Chondrocyte (in vitro differentiated cells): Measurements from ENCODE around the gene C3. TPM values are rescaled to one million over a fixed set of nuclear protein-coding genes. Genes with fewer than 3 reads are reported as not detected.

ENCODE experiments used
- DNase-seq: peaks from one replicate; pipeline ENCODE4 v3.0.0; 2021; ENCODE audit warnings: mixed read lengths, low spot score
- H3K27ac Mint-ChIP-seq: one replicate; pipeline ENCODE4 v1.8.0; 2021; ENCODE audit warnings: mild to moderate bottlenecking, moderate library complexity, mixed read lengths; ENCODE audit not compliant: unreplicated experiment
- H3K27me3 Mint-ChIP-seq: 2 replicates; pipeline ENCODE4 v1.8.0; 2021; ENCODE audit warnings: low read depth, mixed read lengths
- H3K36me3 Mint-ChIP-seq: 2 replicates; pipeline ENCODE4 v1.8.0; 2021; ENCODE audit warnings: low read depth, mixed read lengths
- H3K4me1 Mint-ChIP-seq: 2 replicates; pipeline ENCODE4 v1.8.0; 2021; ENCODE audit warnings: low read depth, mild to moderate bottlenecking, mixed read lengths
- H3K4me3 Mint-ChIP-seq: one replicate; pipeline ENCODE4 v1.8.0; 2021; ENCODE audit warnings: mild to moderate bottlenecking, moderate library complexity, mixed read lengths; ENCODE audit not compliant: unreplicated experiment
- H3K9me3 Mint-ChIP-seq: 2 replicates; pipeline ENCODE4 v1.8.0; 2021; ENCODE audit warnings: low read depth, mixed read lengths
- total RNA-seq: library from RNA; stranded (reverse); gene quantifications from 3 replicates; pipeline ENCODE4 v1.2.1, GENCODE V29; 2021
- TF ChIP-seq, protein P1 (sequence below): fragments of 200-600 bp; sonication (generic); IDR thresholded peaks from 2 replicates; pipeline ENCODE4 v1.5.0; 2021; ENCODE audit warnings: antibody characterized with exemption, mild to moderate bottlenecking, moderate library complexity

The C3 gene
- total RNA-seq, 1 donor from 2014 or later: 0.77 TPM

DNA sequence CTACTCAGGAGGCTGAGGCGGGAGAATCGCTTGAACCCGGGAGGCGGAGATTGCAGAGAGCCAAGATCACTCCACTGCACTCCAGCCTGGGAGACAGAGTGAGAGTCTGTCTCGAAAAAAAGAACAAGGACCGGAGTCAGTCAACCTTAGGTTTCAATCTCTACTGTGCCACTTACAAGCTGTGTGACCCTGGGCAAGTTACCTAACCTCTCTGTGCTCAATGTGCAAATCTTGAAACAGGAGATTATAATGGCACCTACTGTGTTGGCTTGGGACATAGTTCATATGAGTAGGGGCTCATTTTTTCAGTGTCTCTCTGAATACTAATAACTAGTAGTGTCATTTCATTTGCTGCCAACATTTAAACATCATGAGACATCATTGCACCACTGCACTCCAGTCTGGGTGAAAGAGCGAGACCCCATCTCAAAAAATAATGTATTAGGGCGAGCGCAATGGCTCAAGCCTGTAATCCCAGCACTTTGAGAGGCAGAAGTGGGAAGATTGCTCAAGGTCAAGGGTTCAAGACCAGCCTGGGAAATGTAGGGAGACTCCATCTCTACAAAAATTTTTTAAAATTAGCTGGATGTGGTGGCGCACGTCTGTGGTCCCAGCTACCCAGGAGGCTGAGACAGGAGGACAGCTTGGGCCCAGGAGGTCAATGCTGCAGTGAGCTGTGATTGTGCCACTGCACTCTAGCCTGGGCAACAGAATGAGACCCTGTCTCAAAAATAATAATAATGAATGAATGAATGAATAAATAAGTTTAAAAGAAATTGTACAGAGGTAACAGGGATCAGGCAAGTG is 5.5 kb downstream of the C3 start:
- Mint-ChIP-seq H3K9me3 (no peaks in the 10 kb centered on the region), H3K4me1 (no peaks in the 10 kb centered on the region), H3K36me3 (no peaks in the 10 kb centered on the region), H3K27ac (no peak overlapping the region), H3K27me3 (peaks cover 31% of the 10 kb centered on the region), H3K4me3 (no peak overlapping the region)
- no peak for DNase-seq
- TF ChIP-seq, protein P1, sequence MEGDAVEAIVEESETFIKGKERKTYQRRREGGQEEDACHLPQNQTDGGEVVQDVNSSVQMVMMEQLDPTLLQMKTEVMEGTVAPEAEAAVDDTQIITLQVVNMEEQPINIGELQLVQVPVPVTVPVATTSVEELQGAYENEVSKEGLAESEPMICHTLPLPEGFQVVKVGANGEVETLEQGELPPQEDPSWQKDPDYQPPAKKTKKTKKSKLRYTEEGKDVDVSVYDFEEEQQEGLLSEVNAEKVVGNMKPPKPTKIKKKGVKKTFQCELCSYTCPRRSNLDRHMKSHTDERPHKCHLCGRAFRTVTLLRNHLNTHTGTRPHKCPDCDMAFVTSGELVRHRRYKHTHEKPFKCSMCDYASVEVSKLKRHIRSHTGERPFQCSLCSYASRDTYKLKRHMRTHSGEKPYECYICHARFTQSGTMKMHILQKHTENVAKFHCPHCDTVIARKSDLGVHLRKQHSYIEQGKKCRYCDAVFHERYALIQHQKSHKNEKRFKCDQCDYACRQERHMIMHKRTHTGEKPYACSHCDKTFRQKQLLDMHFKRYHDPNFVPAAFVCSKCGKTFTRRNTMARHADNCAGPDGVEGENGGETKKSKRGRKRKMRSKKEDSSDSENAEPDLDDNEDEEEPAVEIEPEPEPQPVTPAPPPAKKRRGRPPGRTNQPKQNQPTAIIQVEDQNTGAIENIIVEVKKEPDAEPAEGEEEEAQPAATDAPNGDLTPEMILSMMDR: no peak

DNA sequence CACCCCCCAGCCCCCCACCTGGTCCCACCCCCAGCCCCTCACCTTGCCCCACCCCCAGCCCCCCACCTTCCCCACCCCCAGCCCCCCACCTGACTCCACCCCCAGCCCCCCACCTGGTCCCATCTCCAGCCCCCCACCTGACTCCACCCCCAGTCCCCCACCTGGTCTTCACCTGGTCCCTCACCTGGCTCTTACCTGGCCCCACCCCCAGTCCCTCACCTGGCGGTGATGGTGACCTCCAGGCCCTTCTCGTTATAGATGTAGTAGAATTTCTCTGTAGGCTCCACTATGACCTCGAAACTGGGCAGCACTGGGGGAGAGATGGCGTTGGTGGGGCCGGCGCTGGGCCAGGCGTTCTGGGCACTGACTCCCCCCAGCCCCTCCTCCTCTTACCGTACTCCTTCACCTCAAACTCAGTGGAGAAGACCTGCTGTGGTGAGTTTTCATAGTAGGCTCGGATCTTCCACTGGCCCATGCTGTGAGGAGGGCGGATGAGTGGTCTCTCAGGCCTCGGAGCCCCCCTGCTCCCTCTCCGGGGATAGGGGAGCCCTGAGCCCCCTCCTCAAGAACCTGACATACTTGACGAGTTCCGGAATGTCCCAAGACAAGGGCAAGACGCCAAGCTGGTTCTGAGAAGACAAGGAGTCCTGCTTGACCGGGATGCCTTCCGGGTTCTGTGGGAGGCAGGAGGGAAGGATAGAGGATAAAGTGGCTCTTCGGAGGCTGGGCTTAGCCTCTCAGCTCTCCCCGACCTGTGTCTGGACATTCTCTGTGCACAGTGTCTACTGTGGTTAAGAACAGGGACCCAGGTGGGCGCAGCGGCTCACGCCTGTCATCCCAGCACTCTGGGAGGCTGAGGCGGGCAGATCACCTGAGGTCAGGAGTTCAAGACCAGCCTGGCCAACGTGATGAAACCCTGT is 6.4 kb downstream of the C3 start:
- H3K4me3 Mint-ChIP-seq: no peak overlapping the region
- TF ChIP-seq, protein P1: no peak
- no peak overlapping the region for H3K27ac Mint-ChIP-seq
- H3K9me3 Mint-ChIP-seq: no peaks in the 10 kb centered on the region
- DNase-seq: no peak
- H3K27me3 Mint-ChIP-seq: peaks cover 31% of the 10 kb centered on the region
- H3K4me1 Mint-ChIP-seq: no peaks in the 10 kb centered on the region
- H3K36me3 Mint-ChIP-seq: no peaks in the 10 kb centered on the region

DNA sequence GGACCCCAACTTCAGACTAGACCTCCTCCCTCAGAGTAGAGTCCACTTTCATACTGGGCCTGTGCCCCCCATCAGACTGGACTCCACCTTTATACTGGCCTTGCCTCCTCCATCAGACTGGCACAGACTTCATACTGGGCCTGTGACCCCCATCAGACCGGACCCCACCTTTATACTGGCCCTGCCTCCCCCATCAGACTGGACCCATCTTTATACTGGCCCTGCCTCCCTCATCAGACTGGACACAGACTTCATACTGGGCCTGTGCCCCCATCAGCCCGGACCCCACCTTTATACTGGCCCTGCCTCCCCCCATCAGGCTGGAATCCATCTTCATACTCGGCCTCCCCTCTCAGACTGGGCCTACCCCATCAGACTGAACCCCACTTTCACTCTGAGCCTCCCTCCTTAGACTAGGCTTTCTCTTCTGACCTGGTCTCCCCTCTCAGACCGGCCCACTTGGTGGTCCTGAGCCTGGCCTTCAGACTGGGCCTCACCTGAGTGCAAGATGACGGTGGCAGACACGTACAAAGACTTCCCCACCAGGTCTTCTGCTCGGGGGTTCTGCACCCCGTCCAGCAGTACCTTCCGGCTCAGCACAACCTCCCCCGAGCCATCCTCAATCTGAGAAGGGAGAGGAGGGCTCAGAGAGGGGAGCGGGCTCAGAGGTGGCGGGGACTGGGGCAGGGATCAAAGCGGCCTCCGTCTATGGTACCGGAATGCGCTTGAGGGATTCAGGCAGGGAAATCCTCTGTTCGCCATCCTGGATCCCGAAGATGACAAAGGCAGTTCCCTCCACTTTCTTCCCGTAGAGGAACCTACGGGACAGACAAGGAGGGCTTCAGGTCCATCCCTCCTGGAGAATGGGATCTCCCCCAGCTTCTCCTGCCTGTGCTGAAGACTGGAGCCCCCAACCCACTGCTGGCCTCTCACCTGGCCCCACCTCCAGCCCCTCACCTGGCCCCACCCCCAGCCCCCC is 7.5 kb downstream of the C3 start:
- TF ChIP-seq, protein P1: no peak
- no peaks in the 10 kb centered on the region for H3K9me3 Mint-ChIP-seq
- no peak overlapping the region for H3K27ac Mint-ChIP-seq
- H3K4me1 Mint-ChIP-seq: no peaks in the 10 kb centered on the region
- DNase-seq: no peak
- H3K27me3 Mint-ChIP-seq: peaks cover 38% of the 10 kb centered on the region
- H3K4me3 Mint-ChIP-seq: no peak overlapping the region
- no peaks in the 10 kb centered on the region for H3K36me3 Mint-ChIP-seq

DNA sequence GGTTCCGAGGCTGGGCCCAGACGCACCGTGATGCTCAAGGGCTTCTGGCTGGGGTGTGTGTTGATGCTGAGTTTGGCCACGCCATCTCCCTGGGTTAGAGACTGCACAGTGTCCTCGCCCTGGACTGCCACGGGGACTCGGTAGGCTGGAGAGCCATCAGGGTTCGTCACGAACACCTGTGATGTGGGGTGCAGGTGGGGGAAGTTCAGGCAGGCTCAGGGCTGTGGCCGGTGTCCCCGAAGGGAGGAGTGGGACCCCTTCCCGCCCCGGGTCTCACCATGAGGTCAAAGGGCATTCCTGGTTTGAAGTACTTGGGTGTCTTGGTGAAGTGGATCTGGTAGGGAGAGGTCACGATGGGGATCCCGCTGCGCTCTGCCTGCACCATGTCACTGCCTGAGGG is 8.2 kb downstream of the C3 start:
- no peak overlapping the region for H3K27ac Mint-ChIP-seq
- DNase-seq: no peak
- no peaks in the 10 kb centered on the region for H3K36me3 Mint-ChIP-seq
- H3K9me3 Mint-ChIP-seq: no peaks in the 10 kb centered on the region
- H3K4me3 Mint-ChIP-seq: no peak overlapping the region
- peaks cover 41% of the 10 kb centered on the region for H3K27me3 Mint-ChIP-seq
- TF ChIP-seq, protein P1: no peak
- no peaks in the 10 kb centered on the region for H3K4me1 Mint-ChIP-seq
